ENCODE data around the gene MAP3K7CL.

DNA sequence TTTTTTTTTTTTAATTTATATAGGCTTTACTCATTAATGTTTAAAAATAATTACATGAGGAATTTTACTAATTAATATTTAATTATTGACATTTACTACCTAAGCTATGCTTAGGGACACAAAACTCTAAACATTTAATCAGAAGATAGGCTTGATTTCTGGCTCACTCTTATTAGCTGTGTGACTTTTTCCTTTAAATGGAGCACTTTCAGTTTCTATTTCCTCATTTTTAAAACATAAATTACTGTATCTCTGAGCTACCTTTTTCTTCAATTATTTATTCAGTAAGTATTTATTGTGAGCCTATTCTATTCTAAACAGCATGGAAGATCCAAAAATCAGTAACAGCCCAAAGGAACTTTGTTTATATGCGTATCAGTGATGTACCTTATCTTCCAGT is 40.5 kb downstream of the MAP3K7CL start:
- TF ChIP-seq, protein P1, sequence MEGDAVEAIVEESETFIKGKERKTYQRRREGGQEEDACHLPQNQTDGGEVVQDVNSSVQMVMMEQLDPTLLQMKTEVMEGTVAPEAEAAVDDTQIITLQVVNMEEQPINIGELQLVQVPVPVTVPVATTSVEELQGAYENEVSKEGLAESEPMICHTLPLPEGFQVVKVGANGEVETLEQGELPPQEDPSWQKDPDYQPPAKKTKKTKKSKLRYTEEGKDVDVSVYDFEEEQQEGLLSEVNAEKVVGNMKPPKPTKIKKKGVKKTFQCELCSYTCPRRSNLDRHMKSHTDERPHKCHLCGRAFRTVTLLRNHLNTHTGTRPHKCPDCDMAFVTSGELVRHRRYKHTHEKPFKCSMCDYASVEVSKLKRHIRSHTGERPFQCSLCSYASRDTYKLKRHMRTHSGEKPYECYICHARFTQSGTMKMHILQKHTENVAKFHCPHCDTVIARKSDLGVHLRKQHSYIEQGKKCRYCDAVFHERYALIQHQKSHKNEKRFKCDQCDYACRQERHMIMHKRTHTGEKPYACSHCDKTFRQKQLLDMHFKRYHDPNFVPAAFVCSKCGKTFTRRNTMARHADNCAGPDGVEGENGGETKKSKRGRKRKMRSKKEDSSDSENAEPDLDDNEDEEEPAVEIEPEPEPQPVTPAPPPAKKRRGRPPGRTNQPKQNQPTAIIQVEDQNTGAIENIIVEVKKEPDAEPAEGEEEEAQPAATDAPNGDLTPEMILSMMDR (IDR thresholded peaks at IDR 0.05; ENCODE audit: control extremely low read depth in 1 of 3, insufficient read depth in 1 of 3, low read depth in 1 of 3, low read length in 3 of 3): no peak
- no peak for TF ChIP-seq YY1 (IDR thresholded peaks at IDR 0.05; ENCODE audit: low read depth, low read length)
- no peak for TF ChIP-seq CHD1 (IDR thresholded peaks at IDR 0.05; ENCODE audit: low read depth, low read length)
- TF ChIP-seq, protein P2, sequence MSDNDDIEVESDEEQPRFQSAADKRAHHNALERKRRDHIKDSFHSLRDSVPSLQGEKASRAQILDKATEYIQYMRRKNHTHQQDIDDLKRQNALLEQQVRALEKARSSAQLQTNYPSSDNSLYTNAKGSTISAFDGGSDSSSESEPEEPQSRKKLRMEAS (IDR thresholded peaks at IDR 0.05): no peak
- TF ChIP-seq NRF1 (IDR thresholded peaks at IDR 0.05; ENCODE audit: low read depth, low read length): no peak
- no peak for TF ChIP-seq TCF12 (IDR thresholded peaks at IDR 0.05; ENCODE audit: low read depth, low read length)
- no peak for TF ChIP-seq EP300 (IDR thresholded peaks at IDR 0.05; ENCODE audit: borderline replicate concordance in 1 of 2, low read depth in 2 of 2, low read length in 2 of 2)
- no peak for TF ChIP-seq CBX5 (IDR thresholded peaks at IDR 0.05; ENCODE audit: low read depth, low read length)
- no peak for TF ChIP-seq POLR2A (IDR thresholded peaks at IDR 0.05; ENCODE audit: control extremely low read depth in 1 of 2, low read depth in 2 of 2, low read length in 2 of 2)
- no peak for TF ChIP-seq BRCA1 (IDR thresholded peaks at IDR 0.05; ENCODE audit: low read depth, low read length)
- TF ChIP-seq, protein P3, sequence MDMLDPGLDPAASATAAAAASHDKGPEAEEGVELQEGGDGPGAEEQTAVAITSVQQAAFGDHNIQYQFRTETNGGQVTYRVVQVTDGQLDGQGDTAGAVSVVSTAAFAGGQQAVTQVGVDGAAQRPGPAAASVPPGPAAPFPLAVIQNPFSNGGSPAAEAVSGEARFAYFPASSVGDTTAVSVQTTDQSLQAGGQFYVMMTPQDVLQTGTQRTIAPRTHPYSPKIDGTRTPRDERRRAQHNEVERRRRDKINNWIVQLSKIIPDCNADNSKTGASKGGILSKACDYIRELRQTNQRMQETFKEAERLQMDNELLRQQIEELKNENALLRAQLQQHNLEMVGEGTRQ (IDR thresholded peaks at IDR 0.05; ENCODE audit: low read length): no peak
